DND-41 (cell line): ENCODE measurements around the gene PDIA5.

Experiments used
- ATAC-seq: fragments of 200-7000 bp; cut with Tn5 transposase; 3 replicates; pipeline ENCODE4 v1.9.1; 2021; ENCODE audit warnings: low read depth; ENCODE audit not compliant: insufficient read depth
- DNase-seq: peaks from one replicate; pipeline ENCODE4 v3.0.0-alpha.2; 2020
- H2AFZ ChIP-seq: 2 replicates; pipeline ENCODE4 v1.6.0; 2012; ENCODE audit warnings: low read depth, low read length
- H3K27ac ChIP-seq: 2 replicates; pipeline ENCODE4 v1.5.1; 2012; ENCODE audit warnings: low read length, inconsistent platforms
- H3K27me3 ChIP-seq: fragments of 200-600 bp; sonication (generic); 2 replicates; pipeline ENCODE4 v1.6.0; 2012; ENCODE audit warnings: low read length, mild to moderate bottlenecking, inconsistent platforms; ENCODE audit not compliant: insufficient read depth, poor library complexity
- H3K36me3 ChIP-seq: 2 replicates; pipeline ENCODE4 v1.5.1; 2012; ENCODE audit warnings: low read length, inconsistent platforms; ENCODE audit not compliant: insufficient read depth
- H3K4me1 ChIP-seq: 2 replicates; pipeline ENCODE4 v1.5.1; 2012; ENCODE audit warnings: mild to moderate bottlenecking, low read length; ENCODE audit not compliant: insufficient read depth
- H3K4me2 ChIP-seq: 2 replicates; pipeline ENCODE4 v1.6.0; 2012; ENCODE audit warnings: mild to moderate bottlenecking, moderate library complexity, low read length, inconsistent platforms; ENCODE audit not compliant: insufficient read depth
- H3K4me3 ChIP-seq, 2 experiments: fragments of 200-600 bp in 1 of 2; shearing (Covaris generic) in 1 of 2; 2 replicates each; pipeline ENCODE4 v1.5.1; 2012 to 2016; ENCODE audit warnings: inconsistent platforms in 2 of 2, low read length in 2 of 2, mild to moderate bottlenecking in 2 of 2, low read depth in 1 of 2, moderate library complexity in 1 of 2
- H3K79me2 ChIP-seq: 2 replicates; pipeline ENCODE4 v1.6.0; 2012; ENCODE audit warnings: low read length, inconsistent platforms; ENCODE audit not compliant: insufficient read depth
- H3K9ac ChIP-seq: 2 replicates; pipeline ENCODE4 v1.6.0; 2012; ENCODE audit warnings: low read depth, mild to moderate bottlenecking, inconsistent platforms, low read length, moderate library complexity
- H3K9me3 ChIP-seq: 2 replicates; pipeline ENCODE4 v1.5.1; 2012; ENCODE audit warnings: low read length, moderate library complexity, mild to moderate bottlenecking, inconsistent platforms; ENCODE audit not compliant: insufficient read depth, severe bottlenecking
- H4K20me1 ChIP-seq: 2 replicates; pipeline ENCODE4 v1.6.0; 2012; ENCODE audit warnings: low read length; ENCODE audit not compliant: insufficient read depth
- CTCF ChIP-seq: IDR thresholded peaks from 2 replicates; pipeline ENCODE4 v1.5.1; 2012; ENCODE audit warnings: borderline replicate concordance, low read length, moderate library complexity, mild to moderate bottlenecking; ENCODE audit not compliant: poor library complexity, severe bottlenecking; ENCODE audit errors: extremely low read depth
- EZH2 ChIP-seq: IDR thresholded peaks from 3 replicates; pipeline ENCODE4 v1.6.1; 2012; ENCODE audit warnings: borderline replicate concordance, low read depth, mild to moderate bottlenecking, moderate library complexity, low read length, inconsistent platforms; ENCODE audit not compliant: severe bottlenecking

Gene PDIA5

GRCh38 chr3:123096126-123096525 lies 29.3 kb downstream of the PDIA5 start:
- peaks cover 8% of the 10 kb centered on the region for H4K20me1 ChIP-seq
- H3K36me3 ChIP-seq = peaks cover 73% of the 10 kb centered on the region
- TF ChIP-seq CTCF = no peak
- TF ChIP-seq EZH2 = no peak
- no peak overlapping the region for H3K4me3 ChIP-seq
- DNase-seq (no peak), ATAC-seq (no peak)
- H3K79me2 ChIP-seq = no peaks in the 10 kb centered on the region
- H3K27me3 ChIP-seq = no peaks in the 10 kb centered on the region
- no peak overlapping the region for H3K4me2 ChIP-seq
- H3K27ac ChIP-seq = no peak overlapping the region
- H3K9me3 ChIP-seq = no peaks in the 10 kb centered on the region
- H2AFZ ChIP-seq = no peak overlapping the region
- H3K9ac ChIP-seq = no peak overlapping the region
- peaks cover 5% of the 10 kb centered on the region for H3K4me1 ChIP-seq

- H4K20me1 ChIP-seq = peaks cover 8% of the 10 kb centered on the region; the same call in 1 of the 2 replicates
- H3K27me3 ChIP-seq = no peaks in the 10 kb centered on the region
- H3K4me1 ChIP-seq = no peaks in the 10 kb centered on the region; the same call in 1 of the 2 replicates
- H2AFZ ChIP-seq = no peak overlapping the region
- ATAC-seq (no peak), DNase-seq (no peak)
- H3K79me2 ChIP-seq = no peaks in the 10 kb centered on the region
- H3K27ac ChIP-seq = no peak overlapping the region
- H3K9me3 ChIP-seq = no peaks in the 10 kb centered on the region
- H3K36me3 ChIP-seq = peaks cover 68% of the 10 kb centered on the region
- H3K4me2 ChIP-seq = no peak overlapping the region
- H3K4me3 ChIP-seq = no peak overlapping the region
- H3K9ac ChIP-seq = no peak overlapping the region
- TF ChIP-seq EZH2 (no peak), CTCF (no peak)
Observed at GRCh38 chr3:123096731-123097130, 29.9 kb downstream of the PDIA5 start.

- Histone ChIP-seq H3K4me1 (no peaks in the 10 kb centered on the region), H3K79me2 (no peaks in the 10 kb centered on the region), H3K4me3 (no peak overlapping the region), H2AFZ (no peak overlapping the region), H3K27me3 (no peaks in the 10 kb centered on the region), H3K9ac (no peak overlapping the region), H3K27ac (no peak overlapping the region), H4K20me1 (peaks cover 5% of the 10 kb centered on the region; the same call in 1 of the 2 replicates), H3K36me3 (peaks cover 62% of the 10 kb centered on the region), H3K4me2 (no peak overlapping the region), H3K9me3 (no peaks in the 10 kb centered on the region)
- ATAC-seq (no peak), DNase-seq (no peak)
- no peak for TF ChIP-seq EZH2
- TF ChIP-seq CTCF = no peak
Observed at GRCh38 chr3:123098426-123099330, 31.9 kb downstream of the PDIA5 start.
